ENCODE results near the gene HSPG2. TPM values are rescaled to one million over a fixed set of nuclear protein-coding genes. Genes with fewer than 3 reads are reported as not detected.
A peak's percentile ranks its signal among the peaks of the same experiment; 100 is the strongest.

Gene HSPG2
- total and polyA plus RNA-seq, 9 of the 15 experiments (the other 6 are each of a cell fraction or from before 2014, with no cell fraction given): 0.14 to 160 (median 15.7) TPM

- H3K9me1 ChIP-seq (ENCODE audit: control insufficient read depth, insufficient read depth, low read length): no peaks in the 10 kb centered on the region
- no peaks in the 10 kb centered on the region for H3K9me3 ChIP-seq (replicated peaks; ENCODE audit: control insufficient read depth, insufficient read depth, low read depth, low read length)
- CTCF ChIA-PET (ENCODE audit: low intra/inter-chr PET ratio): no interaction called here
- no TSS peak for BruUV-seq (replicated peaks)
- H3K4me1 ChIP-seq (replicated peaks in 1 of 2; ENCODE audit: control insufficient read depth in 2 of 2, insufficient read depth in 2 of 2, low read length in 2 of 2): peaks cover 13 to 23% of the 10 kb centered on the region in 2 experiments
- ATAC-seq: no peak
- H2AFZ ChIP-seq (ENCODE audit: low read depth, low read length): no peak overlapping the region
- no peak for DNase-seq (ENCODE audit: extremely low read depth in 1 of 4, low spot score in 3 of 4)
- FAIRE-seq: no peak
- H3K4me3 ChIP-seq: no peak overlapping the region
- WGBS (ENCODE audit: insufficient coverage, low coverage, missing lambda C conversion rate): 86% methylated on average over 15 of the region's 15 CpGs
- no peaks in the 10 kb centered on the region for H3K27me3 ChIP-seq (ENCODE audit: control insufficient read depth in 2 of 2, insufficient read depth in 2 of 2, low read length in 2 of 2)
- H3K4me2 ChIP-seq (ENCODE audit: insufficient read depth, low read length): no peak overlapping the region
- H3K27ac ChIP-seq (ENCODE audit: extremely low read depth, low read depth, low read length): no peak overlapping the region; the same call in 2 of the 3 replicates
- POLR2A ChIA-PET: interaction anchor here (1.2 kb wide), 1 partner anchor 10 kb away, joined by 3 read pairs; no protein-coding TSS in a partner anchor
- intact Hi-C loops (cut with micrococcal nuclease) (no loop called here), in situ Hi-C loops (cut with MboI) (no loop called here)
- H4K20me1 ChIP-seq (replicated peaks; ENCODE audit: control insufficient read depth, insufficient read depth, low read length): 0 out of 2 replicates have a peak, but pooled peaks cover 7% of the 10 kb centered on the region
- peaks cover 99% of the 10 kb centered on the region for H3K79me2 ChIP-seq (ENCODE audit: control insufficient read depth, insufficient read depth, low read length)
- no peak overlapping the region for H3K9ac ChIP-seq (ENCODE audit: insufficient read depth in 1 of 2, low read depth in 2 of 2, low read length in 2 of 2)
- H3K36me3 ChIP-seq (ENCODE audit: control insufficient read depth, insufficient read depth, low read length): peaks cover 29% of the 10 kb centered on the region
- TF ChIP-seq CREB3L1 (IDR thresholded peaks at IDR 0.05; ENCODE audit: borderline replicate concordance, low read depth): no peak
- TF ChIP-seq CEBPB (tag; IDR thresholded peaks at IDR 0.05): no peak
- TF ChIP-seq ZNF318 (IDR thresholded peaks at IDR 0.05; ENCODE audit: borderline replicate concordance in 1 of 2, low read depth in 1 of 2): no peak
- no peak for TF ChIP-seq LCOR (CRISPR knock-in tag; IDR thresholded peaks at IDR 0.05)
- no peak for TF ChIP-seq AFF1 (IDR thresholded peaks at IDR 0.05; ENCODE audit: low read depth in 1 of 2, partially characterized antibody in 2 of 2)
- peak; percentile 87; the same call in 1 of the 2 replicates for TF ChIP-seq ZC3H11A (IDR thresholded peaks at IDR 0.05; ENCODE audit: low read depth, low read length)
Measured at GRCh38 chr1:21774835-21775549, 162.1 kb downstream of the HSPG2 start.
